Activated naive CD8-positive, alpha-beta T cell treated with anti-CD3 and anti-CD28 coated beads, Interleukin-2, amount 10 ng/mL, durations not matched to agents 7 days and 5 days (primary cell): ENCODE results near the gene CDH24. TPM values are rescaled to one million over a fixed set of nuclear protein-coding genes. Genes with fewer than 3 reads are reported as not detected.
"Not testable (repeated sequence)": the region's sequence is repeated elsewhere in the genome, so short reads cannot be mapped to it uniquely, and the experiment has no call there.

ENCODE experiments used
- ATAC-seq: fragments of 150-1000 bp; cut with Tn5 transposase; one replicate; pipeline ENCODE4 v1.10.0; 2021; ENCODE audit warnings: low read depth, moderate library complexity
- POLR2A ChIA-PET: fragments of 350-600 bp; sonication (Branson Sonifier 250); formaldehyde crosslinking; loops from one replicate; lab custom pipeline; 2021; ENCODE audit warnings: antibody characterized with exemption; lab: Charles Lee
- DNase-seq: peaks from one replicate; pipeline ENCODE4 v3.0.0; 2021
- H3K27ac Mint-ChIP-seq: one replicate; pipeline ENCODE4 v1.8.0; 2022; ENCODE audit warnings: mild to moderate bottlenecking, mixed read lengths
- H3K27me3 Mint-ChIP-seq: one replicate; pipeline ENCODE4 v1.8.0; 2022; ENCODE audit warnings: mild to moderate bottlenecking, moderate library complexity, mixed read lengths
- H3K36me3 Mint-ChIP-seq: one replicate; pipeline ENCODE4 v1.8.0; 2021; ENCODE audit warnings: mild to moderate bottlenecking, mixed read lengths
- H3K4me1 Mint-ChIP-seq: one replicate; pipeline ENCODE4 v1.8.0; 2021; ENCODE audit warnings: mixed read lengths
- H3K4me3 Mint-ChIP-seq: one replicate; pipeline ENCODE4 v1.8.0; 2022; ENCODE audit warnings: mild to moderate bottlenecking, moderate library complexity, mixed read lengths
- H3K9me3 Mint-ChIP-seq: one replicate; pipeline ENCODE4 v1.8.0; 2021; ENCODE audit warnings: mixed read lengths
- total RNA-seq, 2 experiments: library from RNA; stranded (reverse); gene quantifications; one replicate each; pipeline ENCODE4 v1.2.3, GENCODE V29; 2021

CDH24 gene
- total RNA-seq, 2 experiments from 2014 or later: 2.3 to 2.4 TPM

- H3K9me3 Mint-ChIP-seq: no peaks in the 10 kb centered on the region
- no peaks in the 10 kb centered on the region for H3K27me3 Mint-ChIP-seq
- peaks cover 26% of the 10 kb centered on the region for H3K4me1 Mint-ChIP-seq
- H3K36me3 Mint-ChIP-seq: peaks cover 26% of the 10 kb centered on the region
- DNase-seq (no peak), ATAC-seq (no peak)
- POLR2A ChIA-PET: no interaction called here
- H3K27ac Mint-ChIP-seq: no peak overlapping the region
- H3K4me3 Mint-ChIP-seq: no peak overlapping the region
These were observed 32.0 kb downstream of the CDH24 start for GRCh38 chr14:23025151-23025814.

- DNase-seq: no peak
- no peak overlapping the region for H3K4me3 Mint-ChIP-seq
- ATAC-seq: no peak
- H3K36me3 Mint-ChIP-seq: peaks cover 26% of the 10 kb centered on the region
- no peaks in the 10 kb centered on the region for H3K27me3 Mint-ChIP-seq
- POLR2A ChIA-PET: interaction anchor here (0.7 to 1.5 kb wide), 3 partner anchors 9 to 32 kb away, joined by 3 to 10 read pairs (median 5); partner anchors contain the start of gene PSMB5
- no peak overlapping the region for H3K27ac Mint-ChIP-seq
- H3K9me3 Mint-ChIP-seq: no peaks in the 10 kb centered on the region
- H3K4me1 Mint-ChIP-seq: peaks cover 26% of the 10 kb centered on the region
These were observed 32.7 kb downstream of the CDH24 start for GRCh38 chr14:23024612-23025075.

- H3K4me1 Mint-ChIP-seq: peaks cover 19% of the 10 kb centered on the region
- no peaks in the 10 kb centered on the region for H3K9me3 Mint-ChIP-seq
- ATAC-seq: no peak
- no peak overlapping the region for H3K27ac Mint-ChIP-seq
- H3K36me3 Mint-ChIP-seq: peaks cover 22% of the 10 kb centered on the region
- DNase-seq: no peak
- H3K4me3 Mint-ChIP-seq: no peak overlapping the region
- POLR2A ChIA-PET: interaction anchor here (0.5 to 1.5 kb wide), 5 partner anchors 8 to 33 kb away, joined by 3 to 10 read pairs (median 3); partner anchors contain the start of gene PSMB5
- H3K27me3 Mint-ChIP-seq: no peaks in the 10 kb centered on the region
These were observed 33.5 kb downstream of the CDH24 start for GRCh38 chr14:23023795-23024152.

GRCh38 chr14:23023022-23023794 lies 34.1 kb downstream of the CDH24 start:
- Mint-ChIP-seq H3K9me3 (no peaks in the 10 kb centered on the region), H3K4me1 (peaks cover 17% of the 10 kb centered on the region), H3K36me3 (peaks cover 22% of the 10 kb centered on the region), H3K4me3 (no peak overlapping the region), H3K27me3 (no peaks in the 10 kb centered on the region), H3K27ac (no peak overlapping the region)
- no peak for DNase-seq
- POLR2A ChIA-PET: interaction anchor here (0.5 to 1.5 kb wide), 5 partner anchors 8 to 33 kb away, joined by 3 to 10 read pairs (median 3); partner anchors contain the start of gene PSMB5
- peak; percentile 36 for ATAC-seq

GRCh38 chr14:23021889-23022442 lies 35.4 kb downstream of the CDH24 start:
- Mint-ChIP-seq H3K27me3 (no peaks in the 10 kb centered on the region), H3K27ac (no peak overlapping the region), H3K9me3 (no peaks in the 10 kb centered on the region), H3K4me1 (peaks cover 12% of the 10 kb centered on the region), H3K4me3 (no peak overlapping the region), H3K36me3 (peaks cover 17% of the 10 kb centered on the region)
- POLR2A ChIA-PET: no interaction called here
- ATAC-seq (no peak), DNase-seq (no peak)

GRCh38 chr14:23021434-23021833 lies 35.9 kb downstream of the CDH24 start:
- POLR2A ChIA-PET: interaction anchor here (2.1 kb wide), 1 partner anchor 13 kb away, joined by 10 read pairs; the partner anchor contains the start of gene PSMB5
- Mint-ChIP-seq H3K36me3 (peaks cover 17% of the 10 kb centered on the region), H3K27me3 (no peaks in the 10 kb centered on the region), H3K9me3 (no peaks in the 10 kb centered on the region), H3K4me1 (peaks cover 12% of the 10 kb centered on the region), H3K27ac (peak overlapping the region; percentile 22), H3K4me3 (peak overlapping the region; percentile 18)
- no peak for ATAC-seq
- DNase-seq: no peak

- no peaks in the 10 kb centered on the region for H3K27me3 Mint-ChIP-seq
- no peaks in the 10 kb centered on the region for H3K9me3 Mint-ChIP-seq
- ATAC-seq: no peak
- DNase-seq: no peak
- peaks cover 8% of the 10 kb centered on the region for H3K36me3 Mint-ChIP-seq
- no peak overlapping the region for H3K4me3 Mint-ChIP-seq
- POLR2A ChIA-PET: interaction anchor here (0.7 to 2.1 kb wide), 3 partner anchors 14 to 22 kb away, joined by 3 to 10 read pairs (median 7); partner anchors contain the start of gene PSMB5
- no peak overlapping the region for H3K27ac Mint-ChIP-seq
- H3K4me1 Mint-ChIP-seq: peaks cover 14% of the 10 kb centered on the region
These were observed 36.9 kb downstream of the CDH24 start for GRCh38 chr14:23020143-23021128.

GRCh38 chr14:23018107-23018506 lies 39.2 kb downstream of the CDH24 start:
- H3K27ac Mint-ChIP-seq: no peak overlapping the region
- no peaks in the 10 kb centered on the region for H3K36me3 Mint-ChIP-seq
- H3K27me3 Mint-ChIP-seq: no peaks in the 10 kb centered on the region

GRCh38 chr14:23017091-23017490 lies 40.2 kb downstream of the CDH24 start:
- POLR2A ChIA-PET: interaction anchor here (0.6 to 2.8 kb wide), 2 partner anchors 10 to 19 kb away, joined by 3 to 11 read pairs; no protein-coding TSS in a partner anchor
- no peak for ATAC-seq
- Mint-ChIP-seq H3K27ac (no peak overlapping the region), H3K27me3 (no peaks in the 10 kb centered on the region), H3K36me3 (no peaks in the 10 kb centered on the region), H3K4me1 (peaks cover 2% of the 10 kb centered on the region), H3K9me3 (no peaks in the 10 kb centered on the region), H3K4me3 (no peak overlapping the region)
- DNase-seq: no peak

More at GRCh38 chr14:23018107-23018506, 39.2 kb downstream of the CDH24 start:
- H3K4me1 Mint-ChIP-seq: peaks cover 7% of the 10 kb centered on the region
- no peak overlapping the region for H3K4me3 Mint-ChIP-seq
- H3K9me3 Mint-ChIP-seq: no peaks in the 10 kb centered on the region
- ATAC-seq (no peak), DNase-seq (no peak)
- POLR2A ChIA-PET: no interaction called here

GRCh38 chr14:23015618-23016017 lies 41.7 kb downstream of the CDH24 start:
- POLR2A ChIA-PET: interaction anchor here (0.6 to 2.8 kb wide), 3 partner anchors 8 to 23 kb away, joined by 4 to 11 read pairs (median 5); no protein-coding TSS in a partner anchor
- DNase-seq: no peak
- H3K27me3 Mint-ChIP-seq: no peaks in the 10 kb centered on the region
- peak overlapping the region; percentile 12 for H3K4me3 Mint-ChIP-seq
- ATAC-seq: no peak
- peaks cover 4% of the 10 kb centered on the region for H3K4me1 Mint-ChIP-seq
- no peaks in the 10 kb centered on the region for H3K36me3 Mint-ChIP-seq
- no peak overlapping the region for H3K27ac Mint-ChIP-seq
- H3K9me3 Mint-ChIP-seq: no peaks in the 10 kb centered on the region

GRCh38 chr14:23013749-23014054 lies 43.6 kb downstream of the CDH24 start:
- H3K36me3 Mint-ChIP-seq, DNase-seq, H3K9me3 Mint-ChIP-seq, H3K4me3 Mint-ChIP-seq, H3K27ac Mint-ChIP-seq, ATAC-seq, H3K27me3 Mint-ChIP-seq: not testable (repeated sequence)
- POLR2A ChIA-PET: interaction anchor here (0.8 to 1.8 kb wide), 2 partner anchors 16 to 21 kb away, joined by 3 to 4 read pairs; partner anchors contain the start of gene PSMB5
- H3K4me1 Mint-ChIP-seq: peaks cover 15% of the 10 kb centered on the region

- Mint-ChIP-seq H3K9me3 (no peaks in the 10 kb centered on the region), H3K4me3 (no peak overlapping the region), H3K36me3 (no peaks in the 10 kb centered on the region), H3K27me3 (no peaks in the 10 kb centered on the region), H3K4me1 (peaks cover 19% of the 10 kb centered on the region), H3K27ac (no peak overlapping the region)
- ATAC-seq (no peak), DNase-seq (no peak)
- POLR2A ChIA-PET: interaction anchor here (0.8 to 1.8 kb wide), 2 partner anchors 16 to 21 kb away, joined by 3 to 4 read pairs; partner anchors contain the start of gene PSMB5
These were observed 44.1 kb downstream of the CDH24 start for GRCh38 chr14:23013054-23013748.
